Parathyroid adenoma (tissue), 2 donors: ENCODE results near the gene FGD3.

Experiments used
- H2AFZ ChIP-seq: fragments of 300-600 bp; sonication (generic); one replicate; pipeline ENCODE4 v1.7.0; 2017; ENCODE audit warnings: antibody characterized with exemption, mild to moderate bottlenecking
- H3K27ac ChIP-seq: fragments of 300-600 bp; sonication (generic); one replicate; pipeline ENCODE4 v1.7.0; 2017
- H3K27me3 ChIP-seq: fragments of 300-600 bp; sonication (generic); one replicate; pipeline ENCODE4 v1.7.0; 2017; ENCODE audit warnings: low read length; ENCODE audit not compliant: control insufficient read depth, insufficient read depth
- H3K36me3 ChIP-seq: fragments of 300-600 bp; sonication (generic); one replicate; pipeline ENCODE4 v1.7.0; 2017; ENCODE audit warnings: low read length; ENCODE audit not compliant: control insufficient read depth, insufficient read depth
- H3K4me1 ChIP-seq: fragments of 300-600 bp; sonication (generic); one replicate; pipeline ENCODE4 v1.7.0; 2017; ENCODE audit warnings: control low read depth
- H3K4me2 ChIP-seq: fragments of 300-600 bp; sonication (generic); one replicate; pipeline ENCODE4 v1.7.0; 2017; ENCODE audit warnings: low read length
- H3K4me3 ChIP-seq: fragments of 300-600 bp; sonication (generic); one replicate; pipeline ENCODE4 v1.7.0; 2017; ENCODE audit warnings: low read depth, low read length
- H3K79me2 ChIP-seq: fragments of 300-600 bp; sonication (generic); one replicate; pipeline ENCODE4 v1.7.0; 2017; ENCODE audit warnings: control low read depth
- H3K9ac ChIP-seq: fragments of 300-600 bp; sonication (generic); one replicate; pipeline ENCODE4 v1.7.0; 2017; ENCODE audit warnings: mild to moderate bottlenecking
- H3K9me3 ChIP-seq: fragments of 300-600 bp; sonication (generic); one replicate; pipeline ENCODE4 v1.7.0; 2017; ENCODE audit warnings: low read length; ENCODE audit not compliant: control insufficient read depth
- TF ChIP-seq, protein P1 (sequence below): fragments of 300-600 bp; sonication (generic); IDR thresholded peaks from one replicate; pipeline ENCODE4 v1.7.0; 2017; ENCODE audit warnings: antibody characterized with exemption, mild to moderate bottlenecking
- donor health status: primary hyperparathyroidism.

FGD3 gene

DNA sequence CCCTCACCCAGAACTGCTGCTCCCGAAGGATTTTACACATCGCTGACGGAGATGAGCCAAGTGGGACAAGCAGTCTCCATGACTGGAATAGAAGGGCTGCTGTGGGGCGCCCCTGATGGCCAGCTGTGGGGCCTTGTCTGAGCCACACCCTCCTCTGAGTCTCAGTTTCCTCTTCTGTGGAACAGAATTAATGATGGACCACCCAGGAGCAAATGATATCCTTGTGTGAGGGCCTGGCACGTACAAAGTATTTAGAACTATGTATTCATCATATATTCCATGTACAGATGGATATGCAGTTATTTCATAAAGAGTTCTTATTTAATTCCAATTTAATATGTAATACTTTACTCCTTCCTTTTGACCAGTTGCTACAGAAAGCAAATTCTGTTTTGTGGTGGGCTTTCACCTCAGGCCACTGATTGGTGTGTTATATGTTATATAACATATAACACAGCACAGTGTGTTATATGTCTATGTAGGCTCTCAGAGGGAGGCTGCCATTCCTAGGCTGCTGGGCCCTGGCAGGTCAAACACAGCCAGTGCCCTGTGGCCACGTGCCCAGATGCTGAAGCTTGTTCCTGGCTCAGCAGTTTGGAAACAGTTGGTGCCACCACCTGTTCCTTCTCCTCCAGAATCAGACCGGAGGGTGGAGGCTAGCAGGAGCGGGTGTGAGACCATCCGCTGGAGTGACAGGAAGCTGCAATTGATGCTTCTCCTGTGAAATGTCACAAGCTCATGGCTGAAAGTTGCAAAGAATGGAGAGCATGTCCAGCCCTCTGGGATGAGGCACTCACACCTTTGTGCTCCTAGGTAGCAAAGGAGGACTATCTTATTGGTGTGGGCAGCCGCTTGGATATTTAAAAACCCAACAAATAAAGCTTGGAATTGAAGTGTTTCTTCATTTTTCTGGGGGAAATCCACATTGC, 4.4 kb upstream of the FGD3 start:
- Histone ChIP-seq H3K9ac (no peak overlapping the region), H3K27ac (no peak overlapping the region), H3K4me3 (no peak overlapping the region), H2AFZ (no peak overlapping the region), H3K4me1 (no peaks in the 10 kb centered on the region), H3K36me3 (no peaks in the 10 kb centered on the region), H3K27me3 (peaks cover 4% of the 10 kb centered on the region), H3K9me3 (no peaks in the 10 kb centered on the region), H3K4me2 (no peak overlapping the region), H3K79me2 (no peaks in the 10 kb centered on the region)
- TF ChIP-seq, protein P1, sequence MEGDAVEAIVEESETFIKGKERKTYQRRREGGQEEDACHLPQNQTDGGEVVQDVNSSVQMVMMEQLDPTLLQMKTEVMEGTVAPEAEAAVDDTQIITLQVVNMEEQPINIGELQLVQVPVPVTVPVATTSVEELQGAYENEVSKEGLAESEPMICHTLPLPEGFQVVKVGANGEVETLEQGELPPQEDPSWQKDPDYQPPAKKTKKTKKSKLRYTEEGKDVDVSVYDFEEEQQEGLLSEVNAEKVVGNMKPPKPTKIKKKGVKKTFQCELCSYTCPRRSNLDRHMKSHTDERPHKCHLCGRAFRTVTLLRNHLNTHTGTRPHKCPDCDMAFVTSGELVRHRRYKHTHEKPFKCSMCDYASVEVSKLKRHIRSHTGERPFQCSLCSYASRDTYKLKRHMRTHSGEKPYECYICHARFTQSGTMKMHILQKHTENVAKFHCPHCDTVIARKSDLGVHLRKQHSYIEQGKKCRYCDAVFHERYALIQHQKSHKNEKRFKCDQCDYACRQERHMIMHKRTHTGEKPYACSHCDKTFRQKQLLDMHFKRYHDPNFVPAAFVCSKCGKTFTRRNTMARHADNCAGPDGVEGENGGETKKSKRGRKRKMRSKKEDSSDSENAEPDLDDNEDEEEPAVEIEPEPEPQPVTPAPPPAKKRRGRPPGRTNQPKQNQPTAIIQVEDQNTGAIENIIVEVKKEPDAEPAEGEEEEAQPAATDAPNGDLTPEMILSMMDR, result no peak

DNA sequence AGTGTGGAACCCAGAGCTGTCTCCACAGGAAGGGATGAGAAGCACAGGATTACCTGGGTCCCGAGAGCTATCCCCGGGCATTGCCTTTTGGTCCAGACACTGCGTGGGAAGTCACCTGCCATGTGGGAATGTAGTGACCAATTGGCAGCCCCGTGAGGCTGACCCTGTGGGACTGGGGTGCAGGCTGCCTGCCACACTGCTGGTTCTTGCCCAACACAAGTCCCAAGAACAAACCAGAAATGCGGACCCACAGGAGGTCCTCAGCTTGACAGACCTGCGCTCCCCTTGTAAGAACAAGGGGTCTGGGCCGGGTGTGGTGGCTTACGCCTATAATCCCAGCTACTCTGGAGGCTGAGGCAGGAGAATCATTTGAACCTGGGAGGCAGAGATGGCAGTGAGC, 2.4 kb upstream of the FGD3 start:
- H3K36me3 ChIP-seq, result no peaks in the 10 kb centered on the region
- no peak overlapping the region for H3K4me2 ChIP-seq
- H3K79me2 ChIP-seq, result no peaks in the 10 kb centered on the region
- no peak overlapping the region for H3K4me3 ChIP-seq
- H3K27me3 ChIP-seq, result peaks cover 6% of the 10 kb centered on the region
- no peak overlapping the region for H3K9ac ChIP-seq
- TF ChIP-seq, protein P1, result no peak
- no peak overlapping the region for H3K27ac ChIP-seq
- H3K9me3 ChIP-seq, result no peaks in the 10 kb centered on the region
- no peaks in the 10 kb centered on the region for H3K4me1 ChIP-seq
- no peak overlapping the region for H2AFZ ChIP-seq

DNA sequence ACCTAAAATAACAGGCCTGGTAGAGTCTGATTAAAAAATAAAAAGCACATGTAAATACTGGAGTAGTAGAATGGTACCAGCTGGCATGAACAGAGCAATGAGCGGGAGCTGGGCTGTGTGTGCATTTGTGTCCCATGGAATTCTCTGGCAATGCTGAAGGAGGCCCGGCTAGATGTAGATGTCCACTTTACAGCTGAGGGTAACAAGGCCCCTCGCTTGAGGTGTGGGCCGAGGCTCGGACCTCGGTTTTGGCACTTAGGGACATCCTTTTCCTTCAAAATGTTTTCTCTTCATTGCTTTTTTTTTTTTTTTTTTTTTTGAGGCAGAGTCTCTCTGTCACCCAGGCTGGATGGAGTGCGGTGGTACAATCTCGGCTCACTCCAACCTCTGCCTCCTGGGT, 1.5 kb upstream of the FGD3 start:
- TF ChIP-seq, protein P1, result no peak
- H2AFZ ChIP-seq, result no peak overlapping the region
- H3K4me1 ChIP-seq, result no peaks in the 10 kb centered on the region
- peaks cover 6% of the 10 kb centered on the region for H3K27me3 ChIP-seq
- H3K4me2 ChIP-seq, result no peak overlapping the region
- H3K27ac ChIP-seq, result no peak overlapping the region
- no peak overlapping the region for H3K4me3 ChIP-seq
- H3K79me2 ChIP-seq, result no peaks in the 10 kb centered on the region
- H3K9ac ChIP-seq, result no peak overlapping the region
- no peaks in the 10 kb centered on the region for H3K9me3 ChIP-seq
- H3K36me3 ChIP-seq, result no peaks in the 10 kb centered on the region

DNA sequence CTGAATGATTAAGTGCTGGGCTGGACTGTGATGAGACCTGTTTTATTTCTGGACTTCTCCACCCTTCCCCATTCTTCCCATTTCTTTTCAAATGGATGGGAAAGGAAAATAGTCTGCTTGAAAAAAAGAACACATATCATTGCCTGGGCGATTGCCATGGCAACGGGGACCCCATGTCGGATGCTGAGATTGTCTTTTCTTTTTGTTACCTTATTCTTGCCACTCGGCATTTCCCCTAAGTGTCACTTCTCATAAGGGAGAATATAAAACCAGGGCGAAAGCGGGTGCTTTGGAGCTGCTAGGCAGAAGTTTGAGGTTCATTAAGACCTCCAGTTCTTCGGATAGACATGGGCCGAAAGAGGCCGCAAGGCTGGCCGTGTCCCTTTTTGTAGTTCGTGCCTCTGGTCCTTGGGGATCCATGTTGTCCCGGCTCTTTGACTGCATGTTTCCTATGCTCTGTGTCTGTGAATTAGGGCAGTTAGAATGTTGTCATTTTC, 763 bp downstream of the FGD3 start:
- Histone ChIP-seq H3K4me3 (peak overlapping the region; percentile 62), H3K9me3 (no peaks in the 10 kb centered on the region), H3K27ac (no peak overlapping the region), H3K4me1 (no peaks in the 10 kb centered on the region), H3K79me2 (no peaks in the 10 kb centered on the region), H3K4me2 (peak overlapping the region; percentile 85), H3K9ac (no peak overlapping the region), H2AFZ (peak overlapping the region; percentile 70), H3K36me3 (no peaks in the 10 kb centered on the region), H3K27me3 (peaks cover 6% of the 10 kb centered on the region)
- TF ChIP-seq, protein P1, result no peak
